Calu3 (cell line): Measurements from ENCODE around the gene SS18. TPM values are rescaled to one million over a fixed set of nuclear protein-coding genes. Genes with fewer than 3 reads are reported as not detected.

Experiments used
- BruUV-seq: library from RNA; stranded (reverse); fragments of 400-500 nt; replicated peaks from 2 replicates; lab custom pipeline; 2021; lab: Mats Ljungman, UMichigan
- CTCF ChIA-PET: fragments of 300-600 bp; sonication (Branson Sonifier 250); formaldehyde crosslinking; loops from one replicate; lab custom pipeline; 2022; ENCODE audit warnings: antibody characterized with exemption; lab: Charles Lee
- DNase-seq: peaks from one replicate; pipeline ENCODE4 v3.0.0; 2022
- H3K27ac Mint-ChIP-seq: one replicate; pipeline ENCODE4 v1.8.0; 2022; ENCODE audit warnings: mixed read lengths; ENCODE audit not compliant: unreplicated experiment
- H3K27me3 Mint-ChIP-seq: one replicate; pipeline ENCODE4 v1.8.0; 2022; ENCODE audit warnings: mixed read lengths; ENCODE audit not compliant: unreplicated experiment
- H3K36me3 Mint-ChIP-seq: one replicate; pipeline ENCODE4 v1.8.0; 2022; ENCODE audit warnings: mild to moderate bottlenecking, moderate library complexity, mixed read lengths; ENCODE audit not compliant: insufficient read depth, unreplicated experiment
- H3K4me1 Mint-ChIP-seq: one replicate; pipeline ENCODE4 v1.8.0; 2022; ENCODE audit warnings: mild to moderate bottlenecking, low read depth, mixed read lengths; ENCODE audit not compliant: unreplicated experiment
- H3K4me3 Mint-ChIP-seq: one replicate; pipeline ENCODE4 v1.8.0; 2022; ENCODE audit warnings: mild to moderate bottlenecking, low read depth, moderate library complexity, mixed read lengths; ENCODE audit not compliant: unreplicated experiment
- H3K9me3 Mint-ChIP-seq: one replicate; pipeline ENCODE4 v1.8.0; 2022; ENCODE audit warnings: low read depth, mixed read lengths; ENCODE audit not compliant: unreplicated experiment
- intact Hi-C: fragments of 100-400 bp; cut with micrococcal nuclease; formaldehyde crosslinking; loops from one replicate; pipeline ENCODE4 v1.10.0; 2022; ENCODE audit not compliant: unreplicated experiment
- total RNA-seq: library from RNA; stranded (reverse); gene quantifications from 2 replicates; pipeline ENCODE4 v1.2.3, GENCODE V29; 2022
- TF ChIP-seq, protein P1 (sequence below): fragments of 200-600 bp; IDR thresholded peaks from one replicate; pipeline ENCODE4 v1.8.0; 2022; ENCODE audit warnings: antibody characterized with exemption; ENCODE audit not compliant: unreplicated experiment

SS18 gene
- total RNA-seq, 1 experiment from 2014 or later: 89.9 TPM

DNA sequence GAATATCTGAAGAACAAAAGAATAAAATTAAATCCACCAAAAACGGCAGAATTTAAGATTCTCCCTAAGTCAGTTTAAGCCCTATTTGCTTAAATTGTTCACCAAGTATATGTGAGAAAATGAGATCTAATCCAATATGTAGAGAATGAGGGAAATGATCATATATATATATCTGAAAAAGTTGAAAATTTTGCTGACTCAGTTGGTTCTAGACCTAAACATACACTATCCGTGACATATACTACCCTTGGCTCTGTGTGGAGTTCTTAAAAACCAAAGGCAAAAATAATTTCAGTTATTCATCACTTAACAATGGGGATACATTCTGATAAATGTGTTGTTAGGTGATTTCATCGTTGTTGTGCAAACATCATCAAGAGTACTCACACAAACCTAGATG lies 7.3 kb downstream of the SS18 start:
- no peaks in the 10 kb centered on the region for H3K4me1 Mint-ChIP-seq
- DNase-seq: no peak
- intact Hi-C loops: no loop called here
- no peaks in the 10 kb centered on the region for H3K27me3 Mint-ChIP-seq
- H3K36me3 Mint-ChIP-seq: peaks cover 18% of the 10 kb centered on the region
- BruUV-seq: no TSS peak
- H3K4me3 Mint-ChIP-seq: no peak overlapping the region
- TF ChIP-seq, protein P1, sequence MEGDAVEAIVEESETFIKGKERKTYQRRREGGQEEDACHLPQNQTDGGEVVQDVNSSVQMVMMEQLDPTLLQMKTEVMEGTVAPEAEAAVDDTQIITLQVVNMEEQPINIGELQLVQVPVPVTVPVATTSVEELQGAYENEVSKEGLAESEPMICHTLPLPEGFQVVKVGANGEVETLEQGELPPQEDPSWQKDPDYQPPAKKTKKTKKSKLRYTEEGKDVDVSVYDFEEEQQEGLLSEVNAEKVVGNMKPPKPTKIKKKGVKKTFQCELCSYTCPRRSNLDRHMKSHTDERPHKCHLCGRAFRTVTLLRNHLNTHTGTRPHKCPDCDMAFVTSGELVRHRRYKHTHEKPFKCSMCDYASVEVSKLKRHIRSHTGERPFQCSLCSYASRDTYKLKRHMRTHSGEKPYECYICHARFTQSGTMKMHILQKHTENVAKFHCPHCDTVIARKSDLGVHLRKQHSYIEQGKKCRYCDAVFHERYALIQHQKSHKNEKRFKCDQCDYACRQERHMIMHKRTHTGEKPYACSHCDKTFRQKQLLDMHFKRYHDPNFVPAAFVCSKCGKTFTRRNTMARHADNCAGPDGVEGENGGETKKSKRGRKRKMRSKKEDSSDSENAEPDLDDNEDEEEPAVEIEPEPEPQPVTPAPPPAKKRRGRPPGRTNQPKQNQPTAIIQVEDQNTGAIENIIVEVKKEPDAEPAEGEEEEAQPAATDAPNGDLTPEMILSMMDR: no peak
- CTCF ChIA-PET: no interaction called here
- no peak overlapping the region for H3K27ac Mint-ChIP-seq
- no peaks in the 10 kb centered on the region for H3K9me3 Mint-ChIP-seq

DNA sequence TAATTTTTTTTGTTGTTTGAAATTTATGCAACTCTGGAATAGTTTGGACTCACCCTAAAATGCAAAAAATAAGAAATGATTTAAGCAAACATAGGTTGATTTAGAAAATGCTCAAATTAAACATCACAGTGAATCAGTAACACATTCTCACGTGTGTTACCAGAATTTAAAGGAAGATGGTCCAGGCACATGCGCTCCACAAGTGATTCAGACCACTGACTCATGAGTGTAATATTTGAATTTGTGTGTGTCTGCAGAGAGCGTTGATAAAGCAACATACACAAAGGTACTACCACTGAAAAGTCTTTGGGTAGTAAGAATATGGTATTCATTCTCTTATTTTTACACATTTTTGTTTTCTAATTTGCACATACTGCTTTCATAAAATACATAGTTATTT lies 7.9 kb downstream of the SS18 start:
- no peaks in the 10 kb centered on the region for H3K9me3 Mint-ChIP-seq
- H3K36me3 Mint-ChIP-seq: peaks cover 18% of the 10 kb centered on the region
- no peak for DNase-seq
- BruUV-seq: no TSS peak
- no peak overlapping the region for H3K4me3 Mint-ChIP-seq
- TF ChIP-seq, protein P1: no peak
- intact Hi-C loops: no loop called here
- H3K27ac Mint-ChIP-seq: no peak overlapping the region
- CTCF ChIA-PET: no interaction called here
- H3K27me3 Mint-ChIP-seq: no peaks in the 10 kb centered on the region
- no peaks in the 10 kb centered on the region for H3K4me1 Mint-ChIP-seq

DNA sequence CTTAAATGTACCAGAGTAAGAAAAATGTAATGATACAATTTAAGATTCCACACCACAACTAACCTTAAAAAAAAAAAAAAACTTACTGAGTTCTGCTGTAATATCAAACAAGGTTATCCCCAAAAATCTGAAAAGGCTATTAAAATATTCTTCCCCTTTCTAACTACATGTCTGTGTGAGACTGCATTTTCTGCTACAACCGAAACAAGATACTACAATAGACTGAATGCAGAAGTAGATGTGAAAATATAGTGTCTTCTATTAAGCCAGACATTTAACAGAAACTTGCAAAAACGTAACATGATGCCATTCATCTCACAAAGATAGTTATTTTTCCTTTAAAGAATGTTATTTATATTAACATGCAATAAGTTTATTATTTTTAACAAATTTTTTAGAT lies 16.2 kb downstream of the SS18 start:
- TF ChIP-seq, protein P1: no peak
- no peak for DNase-seq
- Mint-ChIP-seq H3K27ac (no peak overlapping the region), H3K27me3 (no peaks in the 10 kb centered on the region), H3K36me3 (peaks cover 30% of the 10 kb centered on the region), H3K4me1 (no peaks in the 10 kb centered on the region), H3K4me3 (no peak overlapping the region), H3K9me3 (peaks cover 2% of the 10 kb centered on the region)
- CTCF ChIA-PET: no interaction called here
- BruUV-seq: no TSS peak
- intact Hi-C loops: no loop called here

DNA sequence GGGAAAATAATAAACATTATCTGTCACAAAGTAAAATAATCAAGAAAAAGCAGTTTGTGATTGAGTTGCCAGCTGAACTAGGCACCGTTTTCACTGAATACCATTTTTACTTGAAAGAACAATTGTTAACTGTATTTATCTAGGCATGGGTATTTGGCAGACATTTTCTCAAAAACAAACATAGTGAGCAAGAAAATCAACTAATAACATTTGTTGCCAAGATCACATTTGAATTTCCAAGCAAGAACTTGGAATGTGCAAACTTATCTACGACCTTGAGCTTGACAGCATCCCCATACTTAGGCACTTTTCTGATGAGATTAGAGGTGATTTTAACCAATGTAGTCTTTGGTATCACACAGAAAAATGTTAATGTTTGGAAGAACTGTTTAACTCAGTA lies 16.7 kb downstream of the SS18 start:
- no peak overlapping the region for H3K27ac Mint-ChIP-seq
- no peaks in the 10 kb centered on the region for H3K4me1 Mint-ChIP-seq
- peaks cover 2% of the 10 kb centered on the region for H3K9me3 Mint-ChIP-seq
- no TSS peak for BruUV-seq
- H3K36me3 Mint-ChIP-seq: peaks cover 30% of the 10 kb centered on the region
- no peak for DNase-seq
- intact Hi-C loops: no loop called here
- no peaks in the 10 kb centered on the region for H3K27me3 Mint-ChIP-seq
- CTCF ChIA-PET: no interaction called here
- H3K4me3 Mint-ChIP-seq: no peak overlapping the region
- TF ChIP-seq, protein P1: no peak
